Tibial nerve (tissue), 4 donors: Measurements from ENCODE around the gene DHRSX. TPM values are rescaled to one million over a fixed set of nuclear protein-coding genes. Genes with fewer than 3 reads are reported as not detected.

Source experiments
- DNase-seq, 2 donors: peaks; one replicate each; pipeline ENCODE4 v3.0.0-alpha.2; 2019; ENCODE audit warnings: low spot score in 2 of 2
- H3K27ac ChIP-seq, 4 donors: fragments of 200-600 bp; sonication (generic) in 3 of 4; one replicate each; pipeline ENCODE4 v1.5.1; 2017 to 2019; ENCODE audit warnings: mild to moderate bottlenecking in 1 of 4
- H3K27me3 ChIP-seq, 2 donors: fragments of 200-600 bp; sonication (generic) in 1 of 2; one replicate each; pipeline versions ENCODE4 v1.5.1 to v1.6.0; 2017 to 2019
- H3K36me3 ChIP-seq, 3 donors: fragments of 200-600 bp; sonication (generic); one replicate each; pipeline ENCODE4 v1.5.1; 2018 to 2019
- H3K4me1 ChIP-seq, 4 donors: fragments of 200-600 bp; sonication (generic) in 3 of 4; one replicate each; pipeline ENCODE4 v1.5.1; 2017 to 2019
- H3K4me3 ChIP-seq, 4 donors: fragments of 200-600 bp; sonication (generic) in 3 of 4; one replicate each; pipeline ENCODE4 v1.5.1; 2017 to 2019; ENCODE audit warnings: mild to moderate bottlenecking in 1 of 4, moderate library complexity in 1 of 4
- H3K9me3 ChIP-seq, 4 donors: fragments of 200-600 bp; sonication (generic) in 3 of 4; one replicate each; pipeline ENCODE4 v1.5.1; 2017 to 2019
- EP300 ChIP-seq, 2 donors: sonication (generic); formaldehyde crosslinking; IDR thresholded peaks; one replicate each; pipeline ENCODE4 v1.6.1; 2017; ENCODE audit warnings: antibody characterized with exemption in 2 of 2, mild to moderate bottlenecking in 1 of 2
- POLR2A ChIP-seq, 2 donors: fragments of 450-650 bp; IDR thresholded peaks; one replicate each; pipeline ENCODE4 v1.6.1; 2017; ENCODE audit warnings: antibody characterized with exemption in 2 of 2, mild to moderate bottlenecking in 2 of 2, moderate library complexity in 2 of 2
- WGBS, 2 donors: methylation state at CpG; one replicate each; pipeline ENCODE4 v1.1.5; 2018; 5-methylcytosine and 5-hydroxymethylcytosine counted together
- total RNA-seq, 4 donors: library from RNA; depleted of rRNA; stranded (reverse); fragments of >200 nt; gene quantifications; one replicate each; pipeline ENCODE4 v1.1.0, GENCODE V29; 2016
- TF ChIP-seq, protein P1 (sequence below), 5 experiments: fragments of 200-600 bp in 3 of 5; fragments of 450-650 bp in 2 of 5; sonication (generic) in 3 of 5; IDR thresholded peaks; one replicate each; pipeline ENCODE4 v1.5.1; 2016 to 2019; ENCODE audit warnings: antibody characterized with exemption in 5 of 5, mild to moderate bottlenecking in 3 of 5, moderate library complexity in 2 of 5

DHRSX gene
- total RNA-seq, 4 donors from 2014 or later, result 20.3 to 44.3 (median 31.7) TPM

DNA sequence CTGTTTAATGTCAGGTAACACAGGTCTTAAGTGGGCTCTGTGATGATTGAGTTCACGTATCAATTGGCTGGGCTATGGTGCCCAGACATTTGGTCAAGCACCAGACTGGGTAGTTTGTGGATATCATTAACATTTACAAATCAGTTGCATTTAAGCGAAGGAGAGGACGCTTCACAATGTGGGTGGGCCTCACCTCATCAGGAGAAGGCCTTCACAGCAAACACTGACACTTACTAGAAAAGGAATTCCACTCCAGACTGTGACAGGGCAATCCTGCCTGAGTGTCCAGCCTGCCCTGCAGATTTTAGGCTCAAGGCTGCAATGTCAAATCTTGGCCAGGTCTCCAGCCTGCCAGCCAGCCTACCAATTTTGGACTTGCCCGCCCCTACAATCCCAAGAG lies 270.3 kb downstream of the DHRSX start:
- no peak for TF ChIP-seq POLR2A (IDR thresholded peaks at IDR 0.05)
- TF ChIP-seq, protein P1, sequence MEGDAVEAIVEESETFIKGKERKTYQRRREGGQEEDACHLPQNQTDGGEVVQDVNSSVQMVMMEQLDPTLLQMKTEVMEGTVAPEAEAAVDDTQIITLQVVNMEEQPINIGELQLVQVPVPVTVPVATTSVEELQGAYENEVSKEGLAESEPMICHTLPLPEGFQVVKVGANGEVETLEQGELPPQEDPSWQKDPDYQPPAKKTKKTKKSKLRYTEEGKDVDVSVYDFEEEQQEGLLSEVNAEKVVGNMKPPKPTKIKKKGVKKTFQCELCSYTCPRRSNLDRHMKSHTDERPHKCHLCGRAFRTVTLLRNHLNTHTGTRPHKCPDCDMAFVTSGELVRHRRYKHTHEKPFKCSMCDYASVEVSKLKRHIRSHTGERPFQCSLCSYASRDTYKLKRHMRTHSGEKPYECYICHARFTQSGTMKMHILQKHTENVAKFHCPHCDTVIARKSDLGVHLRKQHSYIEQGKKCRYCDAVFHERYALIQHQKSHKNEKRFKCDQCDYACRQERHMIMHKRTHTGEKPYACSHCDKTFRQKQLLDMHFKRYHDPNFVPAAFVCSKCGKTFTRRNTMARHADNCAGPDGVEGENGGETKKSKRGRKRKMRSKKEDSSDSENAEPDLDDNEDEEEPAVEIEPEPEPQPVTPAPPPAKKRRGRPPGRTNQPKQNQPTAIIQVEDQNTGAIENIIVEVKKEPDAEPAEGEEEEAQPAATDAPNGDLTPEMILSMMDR (IDR thresholded peaks at IDR 0.05), result no peak
- TF ChIP-seq EP300 (IDR thresholded peaks at IDR 0.05), result no peak
- DNase-seq, result no peak
- peaks cover 0 to 32% (median 0%) of the 10 kb centered on the region in 3 donors for H3K36me3 ChIP-seq
- no peaks in the 10 kb centered on the region for H3K4me1 ChIP-seq
- no peak overlapping the region for H3K4me3 ChIP-seq
- no peaks in the 10 kb centered on the region for H3K27me3 ChIP-seq
- H3K27ac ChIP-seq, result no peak overlapping the region
- WGBS, 2 donors, result 96 to 98% methylated on average over 4 of the region's 4 CpGs
- peaks cover 0 to 7% (median 0%) of the 10 kb centered on the region in 4 donors for H3K9me3 ChIP-seq

DNA sequence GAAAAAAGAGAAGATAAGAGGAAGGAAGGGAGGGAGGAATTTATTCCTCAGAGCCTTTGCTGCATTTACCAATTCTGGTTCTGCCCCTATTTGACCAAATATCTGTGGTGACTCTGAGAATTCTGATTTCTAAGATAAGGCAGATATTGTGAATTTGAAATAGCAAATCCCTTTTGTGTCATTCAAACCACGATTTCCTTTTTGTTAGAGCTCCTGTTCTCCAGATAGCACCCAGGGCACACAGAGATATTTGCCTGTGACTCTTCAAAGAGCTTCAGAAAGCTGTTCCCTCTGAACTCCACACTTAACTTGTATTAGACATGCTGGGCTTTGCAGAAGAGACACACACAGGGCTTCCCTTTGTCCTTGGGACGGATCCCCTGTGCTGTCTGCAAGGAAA lies 272.2 kb downstream of the DHRSX start:
- DNase-seq, result no peak
- Histone ChIP-seq H3K27ac (no peak overlapping the region), H3K27me3 (no peaks in the 10 kb centered on the region), H3K36me3 (peaks cover 0 to 42% (median 0%) of the 10 kb centered on the region in 3 donors), H3K4me3 (no peak overlapping the region), H3K9me3 (peaks cover 0 to 7% (median 0%) of the 10 kb centered on the region in 4 donors), H3K4me1 (no peaks in the 10 kb centered on the region)
- 48 to 56% methylated on average over 2 of the region's 2 CpGs for WGBS, 2 donors
- TF ChIP-seq, protein P1 (IDR thresholded peaks at IDR 0.05), result no peak
- TF ChIP-seq POLR2A (IDR thresholded peaks at IDR 0.05) (no peak), EP300 (IDR thresholded peaks at IDR 0.05) (no peak)

DNA sequence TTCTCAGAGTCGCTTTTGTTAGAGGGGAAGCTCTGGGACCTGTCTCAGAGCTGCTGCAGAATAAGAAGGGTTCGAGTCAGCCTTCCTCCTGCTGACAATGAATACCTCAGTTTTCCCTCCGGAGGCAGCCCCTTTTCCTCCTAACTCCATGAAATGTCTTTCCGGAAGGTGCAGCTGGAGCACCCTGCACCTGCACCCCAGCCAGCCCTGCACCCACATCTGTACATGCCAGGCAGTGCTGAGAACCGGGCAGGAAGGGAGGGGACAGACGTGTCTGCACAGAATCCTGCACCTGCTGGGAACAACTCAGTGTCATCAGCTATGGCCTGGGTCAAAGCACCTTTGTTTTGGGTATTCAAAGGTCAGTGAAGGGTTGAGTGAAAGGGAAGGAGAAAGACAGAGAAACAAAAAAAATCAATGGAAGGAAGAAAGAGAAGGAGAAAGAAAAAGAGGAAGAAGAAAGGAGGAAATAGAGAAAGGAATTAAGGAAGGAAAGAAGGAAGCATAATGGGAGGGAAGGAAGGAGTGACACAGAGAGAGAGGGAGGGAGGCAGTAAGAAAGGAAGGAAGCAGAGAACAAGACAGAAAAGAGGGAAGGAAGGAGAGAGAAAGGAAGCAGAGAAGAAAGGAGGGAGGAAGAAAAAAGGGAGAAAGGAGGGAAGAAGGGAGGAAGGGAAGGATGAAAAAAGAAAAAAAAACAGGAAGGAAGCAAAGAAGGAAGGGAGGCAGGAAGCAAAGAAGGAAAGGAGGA lies 273.7 kb downstream of the DHRSX start:
- H3K36me3 ChIP-seq, result peaks cover 0 to 57% (median 0%) of the 10 kb centered on the region in 3 donors
- 93 to 97% methylated on average over 6 of the region's 6 CpGs for WGBS, 2 donors

DNA sequence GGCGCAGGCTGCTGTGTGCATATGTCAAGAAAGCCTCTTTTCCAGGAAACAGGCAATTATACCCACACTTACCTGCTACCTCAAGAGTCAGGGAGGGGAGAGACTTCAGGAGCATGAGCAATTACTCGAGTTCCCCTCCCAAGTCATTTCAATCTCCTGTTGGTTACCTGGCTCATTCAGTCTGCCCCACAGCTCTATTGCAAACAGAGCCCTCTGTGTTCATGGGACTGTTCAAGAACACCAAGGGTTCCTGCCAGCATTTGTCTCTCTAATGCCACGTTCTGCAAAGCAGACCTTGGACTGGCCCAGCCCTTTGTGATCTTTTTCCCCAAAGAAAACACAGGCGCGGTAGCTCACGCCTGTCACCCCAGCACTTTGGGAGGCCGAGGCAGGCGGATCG lies 274.6 kb downstream of the DHRSX start:
- DNase-seq, result no peak
- no peaks in the 10 kb centered on the region for H3K4me1 ChIP-seq
- WGBS, 2 donors, result 74 to 90% methylated on average over 9 of the region's 9 CpGs
- no peaks in the 10 kb centered on the region for H3K27me3 ChIP-seq
- TF ChIP-seq, protein P1 (IDR thresholded peaks at IDR 0.05), result no peak
- no peak for TF ChIP-seq EP300 (IDR thresholded peaks at IDR 0.05)
- no peak for TF ChIP-seq POLR2A (IDR thresholded peaks at IDR 0.05)
- no peak overlapping the region for H3K4me3 ChIP-seq
- H3K9me3 ChIP-seq, result peaks cover 0 to 11% (median 0%) of the 10 kb centered on the region in 4 donors
- peaks cover 0 to 63% (median 0%) of the 10 kb centered on the region in 3 donors for H3K36me3 ChIP-seq
- no peak overlapping the region for H3K27ac ChIP-seq

More for the DNA sequence above, 273.7 kb downstream of the DHRSX start:
- TF ChIP-seq EP300 (IDR thresholded peaks at IDR 0.05) (no peak), POLR2A (IDR thresholded peaks at IDR 0.05) (no peak)
- TF ChIP-seq, protein P1 (IDR thresholded peaks at IDR 0.05), result no peak
- Histone ChIP-seq H3K4me3 (no peak overlapping the region), H3K27me3 (no peaks in the 10 kb centered on the region), H3K9me3 (peaks cover 0 to 11% (median 0%) of the 10 kb centered on the region in 4 donors), H3K4me1 (no peaks in the 10 kb centered on the region), H3K27ac (no peak overlapping the region)
- no peak for DNase-seq

DNA sequence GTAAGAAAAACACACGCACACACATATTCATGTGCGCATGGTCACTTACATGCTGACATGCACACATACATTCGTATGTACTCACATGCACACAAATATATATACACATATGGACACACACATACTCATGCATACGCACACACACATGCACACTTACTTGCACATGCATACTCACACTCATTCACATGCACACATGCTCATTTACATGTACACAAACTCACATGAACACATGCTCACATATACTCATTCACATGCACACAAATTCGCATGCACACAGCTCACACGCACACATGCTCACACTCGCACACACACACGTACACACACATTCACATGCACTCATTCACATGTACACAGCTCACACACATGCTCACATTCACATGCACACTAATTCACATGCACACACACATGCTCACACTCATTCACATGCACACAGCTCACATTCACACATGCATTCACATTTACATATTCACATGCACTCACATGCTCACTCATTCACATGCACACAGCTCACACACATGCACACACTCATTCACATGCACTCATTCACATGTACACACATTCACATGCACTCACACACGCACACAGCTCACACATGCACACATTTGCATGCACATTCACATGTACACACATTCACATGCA lies 276.1 kb downstream of the DHRSX start:
- Histone ChIP-seq H3K4me3 (no peak overlapping the region), H3K4me1 (no peaks in the 10 kb centered on the region), H3K9me3 (peaks cover 3 to 18% (median 4%) of the 10 kb centered on the region in 4 donors), H3K36me3 (peaks cover 0 to 63% (median 0%) of the 10 kb centered on the region in 3 donors), H3K27me3 (no peaks in the 10 kb centered on the region), H3K27ac (no peak overlapping the region)
- TF ChIP-seq POLR2A (IDR thresholded peaks at IDR 0.05) (no peak), EP300 (IDR thresholded peaks at IDR 0.05) (no peak)
- TF ChIP-seq, protein P1 (IDR thresholded peaks at IDR 0.05), result no peak
- DNase-seq, result no peak
- WGBS, 2 donors, result 94 to 96% methylated on average over 9 of the region's 9 CpGs
